ENCODE results near the gene RBM11. TPM values are rescaled to one million over a fixed set of nuclear protein-coding genes. Genes with fewer than 3 reads are reported as not detected.

Gene RBM11
- total and polyA plus RNA-seq, 2 of the 8 experiments (the other 6 are each of a cell fraction or from before 2014, with no cell fraction given) = 3.9 to 10.1 TPM

GRCh38 chr21:14229399-14229798, 13.4 kb downstream of the RBM11 start:
- H4K5ac ChIP-seq (ENCODE audit: insufficient read length, low read depth, low read length) = no peak overlapping the region
- H3K18ac ChIP-seq (ENCODE audit: extremely low read depth, low read length) = no peak overlapping the region
- no peak overlapping the region for H3K4me2 ChIP-seq (ENCODE audit: insufficient read depth in 1 of 2, low read depth in 2 of 2, low read length in 2 of 2)
- no peak overlapping the region for H2BK15ac ChIP-seq (ENCODE audit: low read length)
- H3K27ac ChIP-seq (ENCODE audit: low read depth, low read length) = no peak overlapping the region
- peaks cover 0 to 4% (median 0%) of the 10 kb centered on the region in 4 experiments; a peak in 1 of 8 replicates for H3K36me3 ChIP-seq (ENCODE audit: control insufficient read depth in 2 of 4, insufficient read depth in 4 of 4, low read length in 3 of 4)
- no peaks in the 10 kb centered on the region for H3K79me1 ChIP-seq (ENCODE audit: low read depth, low read length)
- no peak overlapping the region for H3K4ac ChIP-seq (replicated peaks; ENCODE audit: insufficient read length, low read depth, low read length)
- ChIA-PET CTCF (ENCODE audit: partially characterized antibody) (no interaction called here), POLR2A (ENCODE audit: partially characterized antibody) (no interaction called here)
- DNase-seq (ENCODE audit: low read depth in 1 of 2, low spot score in 2 of 2) (no peak), FAIRE-seq (no peak)
- no peak overlapping the region for H4K91ac ChIP-seq (replicated peaks; ENCODE audit: insufficient read length, low read length)
- H2BK120ac ChIP-seq (replicated peaks; ENCODE audit: low read depth, low read length) = no peak overlapping the region
- no peak overlapping the region for H3K9ac ChIP-seq (replicated peaks in 1 of 4; ENCODE audit: extremely low read depth in 1 of 4, low read depth in 3 of 4, low read length in 3 of 4)
- no peaks in the 10 kb centered on the region for H3K23me2 ChIP-seq (ENCODE audit: low read depth, low read length)
- H2AFZ ChIP-seq (ENCODE audit: low read length) = no peak overlapping the region
- H2BK5ac ChIP-seq (ENCODE audit: low read depth, low read length) = no peak overlapping the region
- H3K79me2 ChIP-seq (ENCODE audit: control insufficient read depth in 1 of 2, insufficient read depth in 2 of 2, low read length in 2 of 2) = no peaks in the 10 kb centered on the region
- no peak overlapping the region for H3K23ac ChIP-seq (ENCODE audit: insufficient read length)
- no peaks in the 10 kb centered on the region for H3K4me1 ChIP-seq (replicated peaks in 1 of 4; ENCODE audit: control insufficient read depth in 3 of 4, insufficient read depth in 4 of 4, low read length in 3 of 4)
- 75% methylated on average over 1 of the region's 1 CpG; no CpG with 5 or more reads in 1 of the 2 experiments for WGBS, 2 experiments (ENCODE audit: extremely low coverage in 1 of 2, insufficient coverage in 1 of 2, insufficient read length in 1 of 2, insufficient replicate concordance in 2 of 2, low coverage in 1 of 2, low lambda C conversion rate in 2 of 2, missing lambda C conversion rate in 1 of 2)
- no peak overlapping the region for H4K8ac ChIP-seq (ENCODE audit: extremely low read depth, insufficient read depth, low read length)
- H2AK5ac ChIP-seq (ENCODE audit: low read depth, low read length) = no peak overlapping the region
- no peak overlapping the region for H2BK20ac ChIP-seq (ENCODE audit: low read length)
- peaks cover 17 to 19% of the 10 kb centered on the region in 2 experiments for H3K9me3 ChIP-seq (ENCODE audit: insufficient read depth in 2 of 2, low read depth in 1 of 2, low read length in 1 of 2)
- H3K14ac ChIP-seq (ENCODE audit: insufficient read length) = no peak overlapping the region
- no peaks in the 10 kb centered on the region for H4K20me1 ChIP-seq (replicated peaks in 1 of 2; ENCODE audit: control insufficient read depth in 1 of 2, insufficient read depth in 2 of 2, low read length in 2 of 2)
- H3K27me3 ChIP-seq (replicated peaks in 1 of 4; ENCODE audit: control insufficient read depth in 3 of 4, extremely low read depth in 1 of 4, insufficient read depth in 3 of 4, low read length in 3 of 4) = no peaks in the 10 kb centered on the region
- H3K4me3 ChIP-seq (ENCODE audit: extremely low read depth in 1 of 4, insufficient read depth in 2 of 4, low read depth in 3 of 4, low read length in 4 of 4) = no peak overlapping the region
- no peak overlapping the region for H2BK12ac ChIP-seq (ENCODE audit: low read depth, low read length)
- no peak overlapping the region for H3K56ac ChIP-seq (replicated peaks; ENCODE audit: insufficient read length, low read depth, low read length)
- no peak for TF ChIP-seq SP2 (IDR thresholded peaks at IDR 0.05; ENCODE audit: low read length)
- no peak for TF ChIP-seq CHD2 (IDR thresholded peaks at IDR 0.05; ENCODE audit: low read length)
- TF ChIP-seq EP300 (IDR thresholded peaks at IDR 0.05; ENCODE audit: borderline replicate concordance in 1 of 2, low read depth in 2 of 2, low read length in 2 of 2) = no peak
- no peak for TF ChIP-seq BACH1 (IDR thresholded peaks at IDR 0.05; ENCODE audit: low read length)
- no peak for TF ChIP-seq TAF7 (optimal IDR thresholded peaks at IDR 0.05; ENCODE audit: borderline replicate concordance, low read depth, low read length)
- no peak for TF ChIP-seq NRF1 (IDR thresholded peaks at IDR 0.05; ENCODE audit: low read depth, low read length)
- no peak for TF ChIP-seq SUZ12 (IDR thresholded peaks at IDR 0.05; ENCODE audit: low read length)
- TF ChIP-seq MAFK (IDR thresholded peaks at IDR 0.05; ENCODE audit: low read depth, low read length) = no peak
- no peak for TF ChIP-seq TAF1 (IDR thresholded peaks at IDR 0.05; ENCODE audit: low read depth, low read length)
- TF ChIP-seq SP1 (IDR thresholded peaks at IDR 0.05; ENCODE audit: low read depth, low read length) = no peak
- no peak for TF ChIP-seq GTF2F1 (IDR thresholded peaks at IDR 0.05; ENCODE audit: borderline replicate concordance, low read depth, low read length)
- no peak for TF ChIP-seq RBBP5 (IDR thresholded peaks at IDR 0.05; ENCODE audit: borderline replicate concordance, low read depth, low read length)
- no peak for TF ChIP-seq FOSL1 (IDR thresholded peaks at IDR 0.05; ENCODE audit: insufficient read depth, low read depth, low read length)
- TF ChIP-seq EGR1 (IDR thresholded peaks at IDR 0.05; ENCODE audit: borderline replicate concordance, low read depth, low read length) = no peak
